Hematopoietic multipotent progenitor cell treated with erythropoietin and hydrocortisone succinate and interleukin-3 and kit ligand, for 15 days (in vitro differentiated cells): ENCODE results near the gene SGSM2.

Source experiments
- DNase-seq: peaks from one replicate; pipeline ENCODE4 v3.0.0-alpha.2; 2015; ENCODE audit warnings: low spot score

The SGSM2 gene

GRCh38 chr17:2386400-2387085, 49.2 kb downstream of the SGSM2 start:
- DNase-seq = no peak

DNA sequence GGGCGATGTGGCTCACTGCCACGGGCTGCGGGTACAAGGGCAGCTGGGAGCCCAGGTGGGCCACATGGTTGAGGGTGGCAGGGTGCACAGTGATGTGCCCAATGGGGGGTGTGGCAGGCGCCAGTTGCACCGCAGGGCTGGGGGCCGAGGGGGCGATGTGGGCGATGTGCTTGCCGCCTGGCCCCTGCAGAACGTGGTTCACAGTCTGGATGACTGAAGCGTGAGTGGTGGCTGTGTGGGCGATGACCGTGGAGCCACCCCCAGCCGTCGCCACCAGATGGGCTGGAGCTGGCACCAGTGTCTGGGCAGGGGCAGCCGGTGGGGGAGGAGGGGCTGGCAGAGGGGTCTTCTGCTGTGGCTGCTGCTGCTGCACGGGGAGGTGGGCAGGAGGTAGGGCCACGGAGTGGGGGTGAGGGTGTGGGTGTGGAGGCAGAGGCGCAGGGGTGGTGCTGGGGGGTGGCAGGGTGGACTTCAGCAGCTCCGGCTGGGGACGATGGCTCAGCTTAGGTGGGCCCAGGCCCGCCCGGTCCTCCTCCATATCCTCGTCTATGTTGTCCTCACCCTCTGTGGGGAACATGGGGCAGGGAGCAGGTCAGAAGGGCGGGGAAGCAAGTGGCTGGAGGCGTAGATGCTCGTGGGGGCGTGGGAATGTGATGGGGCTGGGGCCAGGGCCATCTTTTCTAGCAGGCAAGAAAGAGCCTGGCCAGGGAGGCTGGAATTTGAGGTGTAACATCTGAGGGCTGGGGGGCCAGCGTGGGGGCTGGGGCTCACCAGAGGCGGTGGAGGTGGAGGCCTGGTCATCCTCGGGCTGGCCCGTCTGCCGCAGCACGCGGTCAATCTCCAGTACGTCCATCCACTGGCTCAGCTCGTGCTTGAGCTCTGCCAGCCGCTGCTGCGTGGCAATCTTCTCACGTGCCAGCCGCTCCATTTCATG, 50.1 kb downstream of the SGSM2 start:
- DNase-seq = no peak

- DNase-seq = no peak
Observed at GRCh38 chr17:2388020-2388682, 50.9 kb downstream of the SGSM2 start.

- no peak for DNase-seq
Observed at GRCh38 chr17:2388683-2389055, 51.4 kb downstream of the SGSM2 start.

- DNase-seq = no peak
Observed at GRCh38 chr17:2390199-2390836, 53.0 kb downstream of the SGSM2 start.

- DNase-seq = no peak
Observed at GRCh38 chr17:2391597-2392251, 54.4 kb downstream of the SGSM2 start.

DNA sequence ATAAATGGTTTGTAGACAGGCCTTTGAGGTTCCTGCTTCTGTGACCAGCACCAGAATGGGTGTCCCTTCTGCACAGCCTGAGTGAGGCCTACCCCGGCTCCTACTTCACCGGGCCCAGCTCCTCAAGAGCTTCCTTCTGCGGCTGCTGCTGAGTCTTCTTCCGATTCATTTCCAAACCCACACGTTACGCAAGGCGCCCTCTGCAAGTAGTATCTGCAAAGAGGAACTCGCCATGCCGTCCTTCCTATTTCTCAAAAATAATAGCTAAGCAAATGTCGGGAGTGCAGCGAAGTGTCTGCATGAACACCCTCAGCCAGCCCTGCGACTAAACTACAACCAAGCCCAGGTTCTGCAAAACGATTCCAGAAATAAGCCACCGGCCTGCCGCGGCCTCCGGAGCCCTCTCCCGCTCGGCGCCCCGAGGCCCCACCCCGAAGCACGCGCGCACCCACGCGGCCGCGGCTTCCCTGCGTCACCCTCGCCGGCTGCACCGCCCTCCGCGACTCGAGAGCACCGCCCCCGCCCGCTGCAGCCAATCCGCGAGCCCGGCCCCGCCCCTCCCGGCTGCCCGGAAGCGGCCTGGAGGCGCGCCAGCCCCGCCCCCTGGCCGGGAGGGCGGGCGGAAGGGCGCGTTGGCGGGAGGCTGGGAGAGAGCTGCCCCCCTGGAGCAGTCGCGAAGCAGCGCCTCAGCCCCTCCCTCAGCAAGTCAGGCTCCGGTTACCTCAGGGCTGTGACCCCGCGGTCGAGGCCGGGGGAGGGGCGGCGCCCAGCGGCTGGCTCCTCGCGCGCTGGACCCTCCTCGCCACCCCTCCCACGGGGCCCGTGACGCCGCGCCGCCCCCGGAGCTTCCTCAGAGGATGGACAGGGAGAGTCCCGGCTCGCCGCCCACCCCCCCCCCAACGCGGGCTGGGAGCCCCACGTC, 55.2 kb downstream of the SGSM2 start:
- peak; percentile 94 for DNase-seq

DNA sequence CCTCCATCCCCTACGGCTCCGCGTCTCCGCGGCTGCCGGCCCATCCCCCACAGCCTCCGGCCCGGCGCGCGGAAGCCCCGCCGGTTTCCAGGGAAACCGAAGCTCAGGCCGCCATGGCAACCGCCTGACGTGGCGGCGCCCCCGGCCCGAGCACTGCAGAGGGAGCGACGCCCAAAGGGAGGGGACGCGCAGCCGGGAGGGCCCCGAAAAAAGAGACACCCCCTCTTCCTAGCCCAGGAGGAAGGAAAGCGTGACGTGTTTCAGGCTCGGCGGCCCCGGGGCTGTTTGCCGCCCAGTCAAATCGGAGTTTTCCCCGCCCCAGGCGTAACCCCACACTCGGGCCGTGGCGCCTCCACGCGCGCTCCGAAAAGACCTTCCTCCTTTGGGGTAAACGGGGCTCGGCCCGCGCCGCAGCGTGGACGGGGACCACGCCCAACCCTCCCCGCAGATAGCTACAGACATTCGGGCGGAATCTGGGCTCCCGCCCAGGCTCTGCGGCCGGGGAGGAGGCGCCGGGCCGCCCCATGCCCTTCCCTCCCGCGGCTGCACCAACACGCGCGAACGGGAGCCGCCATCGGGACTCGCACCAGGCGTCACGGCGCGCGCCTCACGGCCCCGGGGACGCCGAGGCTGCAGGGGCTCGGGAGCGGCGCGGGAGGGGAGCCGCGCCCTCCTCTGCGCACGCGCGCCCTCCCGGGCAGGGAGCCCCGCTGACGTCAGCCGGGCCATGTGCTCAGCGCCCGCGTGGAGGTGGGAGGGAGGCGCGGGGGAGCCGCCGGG, 56.1 kb downstream of the SGSM2 start:
- peak; percentile 85 for DNase-seq

- no peak for DNase-seq
Observed at GRCh38 chr17:2393954-2394749, 56.9 kb downstream of the SGSM2 start.

DNA sequence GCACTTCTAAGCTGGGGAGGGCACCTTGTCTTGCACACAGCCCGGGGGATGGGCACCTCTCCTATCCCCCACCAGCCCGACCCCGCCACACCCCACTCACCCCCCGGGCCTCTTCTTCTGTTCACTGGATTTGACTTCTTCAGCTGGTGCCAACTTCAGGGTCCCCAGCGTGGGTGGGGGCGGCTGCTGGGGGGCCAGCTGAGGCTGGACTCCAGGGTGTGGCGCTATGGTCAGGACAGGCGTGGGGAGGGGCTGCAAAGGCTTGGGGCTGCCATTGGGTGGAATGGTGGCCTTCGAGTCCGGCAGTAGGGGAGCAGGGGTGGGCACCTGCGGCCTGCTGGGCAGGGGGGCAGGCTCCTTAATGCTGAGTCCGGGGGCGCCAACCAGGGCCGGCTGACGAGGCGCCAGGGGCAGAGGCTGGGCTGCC, 57.5 kb downstream of the SGSM2 start:
- no peak for DNase-seq

DNA sequence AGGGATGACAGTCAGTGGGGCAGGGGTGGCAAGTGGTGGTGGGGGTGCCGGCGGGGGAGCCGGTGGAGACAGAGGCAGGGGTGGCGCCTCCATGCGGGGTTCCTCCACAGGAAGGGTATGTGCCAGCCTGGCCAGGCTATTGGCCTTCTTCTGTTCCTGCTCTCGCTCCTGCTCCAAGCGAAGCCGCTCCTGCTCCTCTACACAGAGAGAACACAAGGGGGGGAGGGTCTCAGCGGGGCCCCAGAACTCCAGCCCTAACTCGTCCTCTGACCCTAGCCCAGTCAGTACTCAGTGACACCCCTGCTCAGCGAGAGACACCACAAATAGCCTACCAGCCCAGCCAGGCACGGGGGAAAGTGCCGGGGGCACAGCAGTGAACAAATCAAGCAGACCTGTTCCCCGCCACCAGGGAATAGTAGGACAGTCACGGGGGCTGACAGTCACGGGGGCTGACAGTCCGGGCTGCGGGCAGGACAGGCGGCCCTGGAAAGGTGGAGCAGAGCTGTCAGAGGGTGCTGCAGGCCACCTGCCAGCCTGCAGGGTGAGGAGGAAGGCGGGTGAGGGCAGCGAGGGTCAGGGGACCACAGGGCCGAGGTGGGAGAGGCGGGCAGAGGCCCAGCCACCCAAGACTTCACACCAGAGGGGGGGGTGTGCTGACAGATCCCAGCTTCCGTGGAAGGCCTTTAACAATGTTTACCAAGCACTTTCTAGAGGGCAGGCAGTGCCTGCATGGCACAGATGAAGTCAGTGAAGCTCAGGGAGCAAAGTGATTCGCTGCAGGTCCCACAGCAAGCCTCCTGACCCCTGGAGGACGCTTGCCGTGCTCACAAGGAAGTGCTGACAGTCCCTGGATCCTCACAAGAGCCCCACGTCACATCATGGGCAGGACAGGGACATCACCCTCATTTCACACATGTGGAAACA, 58.2 kb downstream of the SGSM2 start:
- no peak for DNase-seq

- DNase-seq = no peak
Observed at GRCh38 chr17:2396192-2396567, 58.9 kb downstream of the SGSM2 start.

- peak; percentile 56 for DNase-seq
Observed at GRCh38 chr17:2396568-2397246, 59.4 kb downstream of the SGSM2 start.

DNA sequence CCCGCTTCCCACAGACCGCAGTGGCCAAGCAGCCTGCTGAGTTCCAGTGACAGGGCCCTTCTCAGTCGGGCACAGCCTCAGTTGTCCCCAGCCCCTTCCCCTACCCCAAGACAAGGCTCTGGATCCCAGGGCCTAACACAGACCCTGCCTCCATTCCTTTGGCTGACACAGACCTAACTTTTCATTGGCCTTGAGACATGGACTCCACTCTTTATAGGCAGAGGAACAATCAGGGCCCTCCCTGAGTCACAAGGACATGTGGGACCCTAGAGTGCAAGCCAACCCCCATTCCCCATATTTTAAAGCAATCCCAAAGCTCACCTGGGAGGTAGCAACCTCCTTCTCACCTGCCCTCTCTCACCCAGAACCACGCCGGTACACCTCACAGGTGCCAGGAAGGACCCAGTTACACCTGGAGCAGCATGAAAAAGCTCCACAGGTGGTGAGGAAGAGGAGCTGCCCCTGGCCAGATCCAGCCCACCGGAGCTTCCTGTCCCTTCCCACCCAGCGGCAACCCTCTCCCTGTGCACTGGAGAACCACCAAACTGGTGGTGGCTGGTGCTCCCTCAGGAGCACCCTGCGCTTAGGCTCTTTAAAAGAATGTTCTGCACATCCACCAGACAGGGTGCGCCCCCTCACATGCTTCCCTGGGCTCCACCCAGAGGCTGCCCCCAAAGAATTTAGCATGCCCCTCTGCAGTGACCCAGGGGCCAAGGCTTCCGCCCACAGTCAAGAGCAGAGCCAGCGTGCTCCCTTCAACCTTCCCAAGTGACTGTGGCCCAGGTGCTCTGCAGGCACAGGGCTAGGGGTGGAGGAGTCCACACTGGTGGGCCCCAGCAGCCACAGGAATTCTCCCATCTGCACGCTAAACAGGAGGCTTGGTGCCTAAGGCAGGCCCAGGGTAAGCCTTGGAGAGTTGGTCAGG, 60.2 kb downstream of the SGSM2 start:
- no peak for DNase-seq

GRCh38 chr17:2398182-2398581, 60.9 kb downstream of the SGSM2 start:
- DNase-seq = no peak
